Stromal cell of bone marrow (primary cell): ENCODE measurements around the gene NTMT2.
"Not testable (repeated sequence)": the region's sequence is repeated elsewhere in the genome, so short reads cannot be mapped to it uniquely, and the experiment has no call there.

Experiments used
- DNase-seq: peaks from one replicate; pipeline ENCODE4 v3.0.0-alpha.2; 2012; ENCODE audit warnings: low read depth

Gene NTMT2

DNA sequence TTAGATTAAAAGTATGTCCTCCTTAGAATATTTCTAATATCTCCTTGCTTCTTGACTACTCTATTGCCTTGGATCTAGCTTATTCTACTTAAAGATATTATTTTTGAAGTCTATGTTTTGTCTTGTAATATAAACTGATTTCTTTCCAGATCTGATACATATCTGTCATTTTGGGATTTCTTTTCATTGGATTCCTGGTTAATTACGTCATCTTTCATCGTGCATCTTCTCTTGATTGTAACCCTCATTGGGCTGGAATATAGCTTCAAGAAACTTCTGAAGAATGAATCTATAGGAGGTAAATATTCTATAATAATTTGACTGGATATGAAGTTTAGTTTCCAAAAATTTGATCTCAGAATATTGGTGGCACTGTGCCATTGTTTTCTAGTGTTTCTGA, 12.1 kb downstream of the NTMT2 start:
- DNase-seq = no peak

DNA sequence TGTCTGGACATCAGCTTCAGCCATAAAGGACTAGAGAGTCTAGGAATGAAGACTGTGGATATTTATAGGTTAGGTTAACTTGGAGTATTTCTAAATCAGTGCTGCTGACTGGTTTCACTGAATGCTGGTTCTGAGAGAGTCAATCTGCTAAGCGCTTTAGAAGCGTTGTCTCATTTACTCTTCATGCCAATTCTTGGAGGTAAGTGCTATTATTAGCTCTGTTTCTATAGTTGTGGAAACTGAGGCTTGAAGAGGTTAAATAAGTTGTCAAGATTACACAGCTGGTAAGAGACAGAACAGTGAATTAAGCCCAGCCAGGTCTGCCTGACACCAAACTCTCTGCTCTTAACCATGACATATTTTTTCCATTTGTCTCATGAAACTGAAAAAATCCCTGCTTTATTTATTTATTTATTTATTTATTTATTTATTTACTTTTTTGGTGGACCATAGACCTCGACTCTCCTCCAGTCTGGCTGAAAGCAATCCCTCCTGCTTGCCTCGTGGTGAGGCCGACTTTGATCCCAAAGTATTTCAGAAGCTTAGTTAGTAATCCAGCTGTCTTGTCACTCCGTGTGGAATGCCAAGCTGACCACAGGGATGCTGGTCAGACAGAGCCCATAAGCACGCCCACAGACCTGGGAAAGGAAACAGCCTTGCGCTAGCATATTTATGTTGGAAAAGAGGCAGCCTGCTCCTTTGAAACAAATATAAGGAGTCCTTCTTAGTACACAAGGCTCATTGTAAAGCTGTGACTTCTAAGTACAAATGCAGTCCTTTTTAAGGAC, 16.9 kb downstream of the NTMT2 start:
- DNase-seq = peak; percentile 88

DNA sequence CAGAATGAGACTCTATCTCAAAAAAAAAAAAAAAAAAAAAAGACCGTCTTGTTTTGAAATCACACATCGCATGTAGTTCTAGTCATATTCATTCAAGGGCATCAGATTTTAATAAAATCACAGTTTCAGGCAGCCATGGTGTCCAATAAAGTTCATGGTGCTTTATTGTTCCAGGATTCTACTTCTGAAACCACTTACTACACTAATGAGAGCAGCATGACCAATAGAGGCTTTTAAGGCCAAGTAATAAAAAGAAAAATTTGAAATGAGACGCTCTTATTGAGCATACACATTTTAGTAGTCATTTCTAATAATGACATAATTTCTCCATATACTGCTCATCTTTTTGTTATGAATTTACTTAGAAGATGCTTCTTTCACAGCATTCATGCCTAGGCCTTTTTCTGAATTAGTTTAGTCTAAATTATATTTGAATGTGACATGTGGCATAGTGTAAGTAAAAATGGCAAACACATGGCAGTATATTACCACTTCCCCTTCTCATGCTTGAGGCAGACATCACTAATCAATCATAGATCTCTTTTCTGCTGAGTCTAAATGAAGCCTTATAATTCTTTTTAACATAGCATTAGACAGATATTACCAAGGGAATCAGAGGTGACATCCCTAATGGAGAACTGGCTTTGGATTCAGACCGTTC, 18.5 kb downstream of the NTMT2 start:
- DNase-seq = no peak

DNA sequence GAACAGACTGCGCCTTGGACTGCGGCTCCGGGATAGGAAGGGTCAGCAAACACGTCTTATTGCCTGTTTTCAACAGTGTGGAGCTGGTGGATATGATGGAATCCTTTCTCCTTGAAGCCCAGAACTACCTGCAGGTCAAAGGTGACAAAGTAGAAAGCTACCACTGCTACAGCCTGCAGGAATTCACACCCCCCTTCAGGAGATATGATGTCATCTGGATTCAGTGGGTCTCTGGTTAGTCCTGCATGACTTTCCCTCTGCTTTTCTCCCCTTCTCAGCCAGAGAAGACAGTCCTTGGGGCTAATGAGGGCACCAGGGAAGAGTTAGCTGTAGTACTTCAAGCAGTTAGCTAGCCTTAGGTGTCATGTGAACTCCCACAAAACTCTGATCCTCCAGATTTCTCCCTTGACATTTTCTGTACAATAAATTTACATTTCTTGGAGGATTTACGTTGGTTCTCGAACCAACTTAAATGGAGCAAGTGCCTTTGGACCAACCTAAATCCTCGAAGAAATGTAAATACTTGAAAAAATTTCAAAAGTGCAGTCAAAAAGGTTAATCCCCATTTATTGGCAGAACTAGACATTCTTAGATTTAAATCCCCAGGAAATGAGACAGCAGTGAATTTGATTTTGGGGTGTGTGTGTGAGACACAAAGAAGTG, 20.9 kb downstream of the NTMT2 start:
- no peak for DNase-seq

DNA sequence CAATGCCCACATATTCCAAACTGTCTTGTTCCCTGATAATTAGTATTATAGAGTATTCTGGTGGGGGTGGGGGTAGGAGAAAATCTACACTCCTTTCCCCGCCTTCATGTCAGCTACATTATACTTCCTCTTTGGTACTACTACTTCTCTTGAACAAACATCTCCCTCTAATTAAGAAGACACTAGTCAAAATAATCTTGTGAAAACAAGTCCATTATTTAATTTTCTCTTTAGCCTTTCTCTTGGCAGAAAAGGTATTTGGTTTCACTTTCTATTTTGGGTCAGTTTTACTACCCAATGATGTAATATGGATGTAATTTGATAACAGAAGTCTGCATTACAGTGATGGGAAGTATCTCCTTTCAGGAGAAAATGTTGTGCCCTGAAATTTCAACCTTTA, 22.5 kb downstream of the NTMT2 start:
- DNase-seq = peak; percentile 40

DNA sequence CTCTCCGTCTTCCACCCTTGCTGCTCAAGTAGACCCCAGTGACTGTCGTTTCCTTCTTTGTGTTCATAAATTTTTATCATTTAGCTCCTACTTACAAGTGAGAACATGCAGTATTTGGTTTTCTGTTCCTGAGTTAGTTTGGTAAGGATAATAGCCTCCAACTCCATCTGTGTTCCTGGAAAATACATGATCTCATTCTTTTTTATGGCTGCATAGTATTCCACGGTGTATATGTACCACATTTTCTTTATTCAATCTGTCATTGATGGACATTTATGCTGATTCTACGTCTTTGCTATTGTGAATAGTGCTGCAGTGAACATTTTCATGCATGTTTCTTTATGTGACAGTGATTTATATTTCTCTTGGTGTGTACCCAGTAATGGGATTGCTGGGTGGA, 24.8 kb downstream of the NTMT2 start:
- not testable (repeated sequence) for DNase-seq

DNA sequence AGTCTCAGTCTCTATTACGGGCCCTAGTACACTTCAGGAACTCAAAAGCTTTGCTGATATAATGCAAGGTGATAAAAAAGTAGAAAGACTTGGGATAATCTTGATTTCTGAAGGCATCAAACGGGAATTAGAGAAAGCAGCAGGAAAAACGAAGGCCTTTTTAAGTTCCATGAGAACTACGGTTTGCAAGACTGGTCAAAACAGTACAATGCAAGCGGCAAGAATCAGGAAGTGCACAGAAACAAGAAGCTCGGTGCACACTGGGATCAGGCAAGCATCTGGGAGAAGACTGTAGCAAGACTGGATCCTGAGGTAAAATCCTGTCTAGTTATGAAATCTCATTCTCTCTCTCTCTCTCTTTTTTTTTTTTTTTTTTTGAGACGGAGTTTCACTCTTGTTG, 28.6 kb downstream of the NTMT2 start:
- DNase-seq = no peak

DNA sequence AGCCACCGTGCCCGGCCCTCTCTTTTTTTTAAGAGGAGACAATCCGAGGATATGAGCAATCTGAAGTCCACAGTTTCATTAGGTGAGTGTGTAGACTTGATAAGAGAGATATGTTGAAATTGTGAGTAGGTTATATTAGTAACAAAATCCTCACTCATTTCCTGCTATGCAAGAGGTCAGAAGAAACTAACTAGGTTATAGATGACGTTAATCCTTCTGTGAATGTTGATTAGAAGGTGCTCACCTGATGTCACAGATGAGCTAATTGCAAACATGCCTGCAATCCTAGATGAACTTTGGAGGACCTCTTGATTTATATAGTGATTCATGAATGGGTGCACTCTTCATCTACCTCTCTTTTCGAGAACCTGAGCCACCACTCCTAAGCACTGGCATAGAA, 29.3 kb downstream of the NTMT2 start:
- DNase-seq = no peak

DNA sequence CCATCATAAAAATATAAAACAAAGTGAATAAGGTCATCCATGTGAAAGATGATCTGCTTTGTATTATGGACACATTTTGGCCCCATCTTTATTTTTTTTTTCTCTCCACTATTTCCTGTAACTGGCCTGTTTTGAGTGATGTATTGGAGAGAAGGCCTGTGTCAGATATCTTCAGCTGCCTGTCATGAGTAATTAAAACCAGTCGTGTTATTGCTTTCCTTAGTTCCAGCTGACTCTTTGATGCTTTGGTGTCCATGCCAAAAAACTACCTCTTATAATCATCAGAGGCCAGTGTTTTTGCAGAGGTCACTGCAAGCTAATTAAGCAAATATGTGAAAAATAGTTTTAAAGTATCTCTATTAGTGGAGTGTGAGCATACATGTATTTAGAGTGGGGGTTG, 29.7 kb downstream of the NTMT2 start:
- no peak for DNase-seq

DNA sequence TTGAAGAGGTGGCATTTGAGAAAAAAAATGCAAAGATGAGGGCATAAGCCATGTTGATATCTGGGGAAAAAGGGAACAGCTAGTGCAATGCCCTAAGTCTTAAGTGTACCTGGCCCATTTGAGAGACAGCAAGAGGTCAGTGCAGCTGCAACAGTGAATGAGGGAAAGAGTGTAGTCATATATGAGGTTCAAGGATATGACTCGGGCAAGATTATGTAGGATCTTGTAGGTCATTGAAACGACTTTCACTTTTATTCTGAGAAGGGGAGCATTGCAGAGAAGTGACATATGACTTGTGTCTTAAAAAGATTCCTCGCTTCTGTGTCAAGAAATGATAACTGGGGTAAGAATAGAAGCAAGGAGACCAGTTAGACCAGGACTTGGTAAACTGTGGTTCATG, 31.0 kb downstream of the NTMT2 start:
- no peak for DNase-seq

DNA sequence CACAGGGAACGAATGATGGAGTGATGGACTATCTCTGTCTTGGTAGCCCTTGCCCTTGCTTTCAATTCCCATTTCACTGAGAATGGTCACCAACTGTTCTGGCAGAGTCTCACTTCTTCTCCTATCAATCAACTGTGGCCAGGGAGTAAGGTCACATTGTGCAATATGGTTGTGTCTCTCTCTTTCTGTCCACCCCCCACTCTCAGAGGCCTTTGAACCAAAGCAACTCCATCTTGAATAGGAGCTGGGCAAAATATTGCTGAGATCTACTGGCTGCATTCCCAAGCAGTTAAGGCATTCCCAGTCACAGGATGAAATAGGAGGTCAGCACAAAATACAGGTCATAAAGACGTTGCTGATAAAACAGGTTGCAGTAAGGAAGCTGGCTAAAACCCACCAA, 36.7 kb downstream of the NTMT2 start:
- DNase-seq = no peak

DNA sequence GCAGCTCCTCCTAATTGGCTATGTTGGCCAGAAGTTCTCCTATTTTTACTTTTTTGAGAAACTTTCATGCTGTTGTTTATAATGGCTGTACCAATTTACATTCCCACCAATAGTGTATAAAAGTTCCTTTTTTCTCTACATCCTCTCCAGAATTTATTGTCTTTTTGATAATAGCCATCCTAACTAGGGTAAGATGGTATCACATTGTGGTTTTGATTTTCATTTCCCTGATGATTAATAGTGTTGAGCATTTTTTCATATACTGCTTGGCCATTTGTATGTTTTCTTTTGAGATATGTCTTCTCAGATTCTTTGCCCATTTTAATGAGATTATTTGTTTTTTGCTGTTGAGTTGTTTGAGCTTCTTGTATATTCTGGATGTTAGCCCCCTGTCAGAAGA, 46.8 kb downstream of the NTMT2 start:
- no peak for DNase-seq

DNA sequence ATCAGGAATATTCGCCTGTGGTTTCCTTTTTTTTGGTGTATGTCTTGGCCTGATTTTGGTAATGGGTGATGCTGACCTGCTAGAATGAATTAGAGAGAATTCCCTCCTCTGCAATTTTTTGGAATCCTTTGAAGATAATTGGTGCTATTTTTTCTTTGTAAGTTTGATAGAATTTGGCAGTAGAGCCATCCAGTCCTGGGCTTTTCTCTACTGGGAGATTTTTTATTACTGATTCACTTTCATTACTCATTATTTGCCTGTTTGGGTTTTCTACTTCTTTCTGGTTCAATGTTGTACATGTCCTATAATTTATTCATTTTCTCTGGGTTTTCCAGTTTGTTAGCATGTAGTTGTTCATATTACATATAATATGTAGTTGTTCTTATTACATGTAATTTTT, 48.7 kb downstream of the NTMT2 start:
- DNase-seq = peak; percentile 25

DNA sequence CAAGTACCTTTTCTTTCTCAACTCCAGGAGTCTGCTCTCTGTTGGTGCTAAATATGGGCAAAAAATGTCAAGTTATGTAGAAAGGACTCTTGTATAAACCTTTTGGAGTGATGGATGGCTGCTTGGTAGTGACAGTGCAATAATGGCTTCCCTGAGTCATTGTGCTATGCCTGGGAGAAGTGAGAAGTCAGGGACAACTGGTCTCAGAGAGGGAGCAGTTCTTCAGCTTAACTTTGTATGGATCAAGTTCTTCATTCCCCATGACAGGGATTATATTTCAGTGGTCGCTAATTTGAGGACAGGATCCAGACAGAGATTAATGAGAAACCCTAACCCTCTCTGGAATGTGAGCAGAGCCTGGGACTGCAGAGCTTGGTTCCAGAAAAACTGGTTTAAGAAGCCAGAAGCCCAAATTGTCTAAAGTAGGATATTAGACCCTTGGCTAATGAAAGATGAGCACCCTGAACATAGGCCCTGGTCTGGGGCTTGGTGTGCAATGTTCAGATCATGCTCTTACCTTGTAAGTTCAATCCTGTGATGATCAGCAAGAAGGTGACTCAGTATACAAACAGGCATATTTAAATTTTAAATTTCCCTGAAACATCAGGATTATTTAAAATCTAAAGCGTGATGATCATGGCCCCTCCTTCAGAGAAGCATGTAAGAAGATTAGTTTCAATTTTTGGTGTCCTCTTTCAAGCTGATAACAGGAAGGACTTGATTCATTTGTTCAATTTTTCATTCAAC, 50.9 kb downstream of the NTMT2 start:
- no peak for DNase-seq

DNA sequence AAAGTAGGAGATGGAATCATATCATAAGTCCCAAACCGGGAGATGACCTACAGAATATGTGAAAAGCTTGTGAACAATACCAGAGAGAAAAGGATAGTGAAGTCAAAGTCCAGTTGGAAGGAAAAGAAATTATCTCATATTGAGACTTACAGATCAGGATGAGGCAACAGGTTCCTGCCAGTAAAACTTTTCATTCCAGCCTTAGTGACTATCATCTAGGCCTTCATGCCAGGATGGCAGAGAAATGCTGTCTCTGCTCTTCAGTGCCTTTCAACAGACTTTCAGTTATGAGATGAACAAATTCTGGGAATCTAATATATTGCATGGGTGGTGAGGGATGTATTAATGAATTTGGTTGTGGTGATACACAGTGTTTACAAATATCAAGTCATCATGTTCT, 52.3 kb downstream of the NTMT2 start:
- DNase-seq = no peak

DNA sequence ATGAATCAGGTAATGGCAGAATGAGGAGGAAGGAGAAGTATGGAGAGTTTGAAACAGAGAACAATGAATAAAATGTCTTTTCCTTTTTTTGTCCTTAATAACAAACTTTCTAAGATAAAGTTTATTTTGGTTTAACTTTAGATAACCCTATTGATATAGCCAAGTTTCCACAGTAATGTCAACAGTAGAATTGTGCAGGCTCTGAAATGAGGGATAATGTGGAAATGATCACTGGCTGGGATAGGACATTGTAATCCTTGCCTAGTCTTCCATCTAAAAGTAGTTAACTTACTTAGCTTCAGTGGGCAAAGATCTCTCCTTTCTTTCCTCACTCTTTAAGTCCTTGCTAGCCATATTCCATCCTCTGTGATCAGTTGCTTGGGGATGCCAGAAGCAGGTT, 52.8 kb downstream of the NTMT2 start:
- no peak for DNase-seq

DNA sequence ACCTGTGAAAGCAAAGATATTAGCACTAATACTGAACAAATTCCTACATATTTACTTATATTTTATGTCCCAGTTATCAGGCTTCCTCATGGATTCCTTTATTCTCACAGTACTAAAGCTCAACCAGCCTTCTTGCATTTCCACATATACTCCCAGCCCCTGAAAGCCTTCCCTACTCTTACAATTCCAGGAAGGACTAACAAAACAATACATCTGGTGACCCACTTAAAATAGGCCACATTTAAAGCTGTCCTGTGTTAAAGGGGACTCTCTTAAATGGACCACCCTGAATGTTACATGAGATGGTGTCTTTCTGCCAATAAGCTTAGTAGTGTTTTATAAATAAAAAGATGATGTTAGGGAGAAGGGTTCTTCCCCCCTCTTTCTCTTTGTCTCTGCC, 54.4 kb downstream of the NTMT2 start:
- no peak for DNase-seq

DNA sequence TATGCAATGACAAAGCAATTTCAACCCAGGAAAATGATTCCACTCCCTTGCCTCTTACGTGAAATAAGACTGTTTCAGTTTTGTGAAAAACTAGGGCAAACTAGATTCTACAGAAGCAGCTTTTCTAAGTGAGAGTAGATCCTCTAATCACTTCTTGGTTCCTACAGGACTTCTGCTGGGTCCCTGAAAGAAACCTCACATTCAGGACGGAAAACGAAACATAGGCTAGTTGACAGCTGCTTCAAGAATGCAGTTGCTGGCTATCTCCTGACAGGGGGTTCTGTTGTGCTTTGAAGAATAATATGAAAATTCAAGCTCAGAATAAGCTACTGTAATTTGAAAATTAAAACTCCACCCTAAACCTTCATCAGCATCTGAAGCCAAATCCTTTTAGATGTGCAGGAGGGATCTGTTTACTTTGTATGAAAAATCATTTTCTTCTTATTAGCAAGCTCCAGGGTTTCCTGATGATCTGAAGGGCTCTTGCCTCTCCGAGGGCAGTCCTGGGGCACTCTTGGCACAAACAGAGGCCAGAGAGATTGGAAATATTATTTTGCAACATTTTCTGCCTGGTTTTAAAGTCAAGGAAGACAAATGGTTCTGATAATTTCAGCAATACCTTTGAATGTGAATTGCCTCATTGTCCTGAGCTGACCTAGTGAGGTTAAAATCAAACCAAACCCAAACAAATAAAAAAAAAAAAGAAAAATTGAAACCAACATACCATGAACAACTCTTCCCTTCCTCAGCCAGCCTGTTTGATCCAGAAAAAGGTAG, 55.0 kb downstream of the NTMT2 start:
- DNase-seq = peak; percentile 51

DNA sequence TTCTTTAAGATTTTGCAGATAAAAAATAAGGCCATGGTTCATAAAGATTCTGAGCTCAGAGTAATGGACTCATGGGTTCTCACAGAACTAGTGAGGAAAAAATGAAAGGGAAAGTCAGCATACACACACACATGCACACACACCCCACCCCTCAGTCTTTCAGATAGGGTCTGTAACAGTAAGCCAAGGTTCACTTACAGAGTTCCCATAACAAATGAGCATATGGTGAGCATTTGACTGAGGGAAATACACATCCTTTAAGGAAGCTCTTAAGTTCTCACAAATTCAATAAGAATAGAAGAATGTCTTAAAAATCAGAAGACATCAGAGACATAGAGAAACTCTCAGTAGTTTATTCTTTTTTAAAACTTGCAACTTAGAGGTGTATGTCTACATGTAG, 57.9 kb downstream of the NTMT2 start:
- no peak for DNase-seq

DNA sequence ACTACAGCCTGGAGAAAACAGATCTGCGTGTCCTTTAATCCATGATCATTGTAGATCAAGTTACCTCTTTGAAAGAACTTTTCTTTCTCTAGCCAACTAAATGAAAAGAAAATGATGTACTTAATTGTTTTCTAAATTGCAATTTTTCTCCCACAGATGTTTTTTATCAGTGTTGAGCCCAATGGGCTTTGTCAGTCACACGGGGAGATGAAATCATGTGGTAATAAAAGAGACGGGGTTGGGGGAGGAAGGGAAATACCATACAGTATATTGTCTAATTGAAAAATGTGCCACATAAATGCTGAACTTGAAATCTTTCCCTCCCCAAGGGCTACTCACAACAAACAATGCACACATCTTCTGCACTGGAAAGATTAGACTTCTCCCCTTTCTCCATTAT, 58.4 kb downstream of the NTMT2 start:
- no peak for DNase-seq

DNA sequence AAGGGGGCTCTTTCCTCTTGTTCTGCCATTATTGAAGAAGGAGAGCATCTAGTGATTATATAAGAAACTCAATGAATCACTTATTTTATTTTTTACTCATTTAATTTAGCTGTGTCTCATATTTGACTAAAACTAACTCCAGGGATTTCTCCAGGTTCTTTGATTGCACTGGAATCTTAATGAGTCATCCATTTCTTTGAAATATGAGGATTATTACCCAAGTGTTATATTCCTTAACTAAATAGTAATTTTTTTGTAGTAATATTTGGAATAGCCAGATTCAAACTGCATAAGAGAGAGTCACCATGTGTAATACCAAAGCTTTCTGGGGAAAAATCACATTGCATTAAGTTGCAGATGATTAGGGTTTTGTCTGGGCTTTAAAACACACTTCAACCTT, 59.5 kb downstream of the NTMT2 start:
- peak; percentile 59 for DNase-seq

DNA sequence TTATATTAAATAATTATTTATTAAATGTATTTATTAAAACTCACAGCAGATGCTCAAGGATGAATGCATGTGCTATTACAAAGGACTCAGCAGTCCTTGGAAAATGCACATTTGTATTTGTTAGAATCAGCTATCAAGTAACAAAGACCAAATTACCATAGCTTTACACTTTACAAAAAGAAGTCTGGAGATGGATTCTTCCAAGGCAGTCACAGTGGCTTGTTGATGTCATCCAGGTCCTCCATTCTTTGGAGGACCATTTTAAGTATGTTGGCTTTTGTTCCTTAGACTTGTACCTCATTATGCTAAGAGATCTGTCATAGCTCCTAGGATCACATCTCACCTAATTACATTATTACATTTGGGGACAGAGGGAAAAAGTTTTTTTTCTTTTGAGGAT, 63.4 kb downstream of the NTMT2 start:
- DNase-seq = no peak
